ENCODE results near the gene GMCL1. TPM values are rescaled to one million over a fixed set of nuclear protein-coding genes. Genes with fewer than 3 reads are reported as not detected.

The GMCL1 gene
- total and polyA plus RNA-seq, 2 donors, result 14.1 to 19.8 TPM

DNA sequence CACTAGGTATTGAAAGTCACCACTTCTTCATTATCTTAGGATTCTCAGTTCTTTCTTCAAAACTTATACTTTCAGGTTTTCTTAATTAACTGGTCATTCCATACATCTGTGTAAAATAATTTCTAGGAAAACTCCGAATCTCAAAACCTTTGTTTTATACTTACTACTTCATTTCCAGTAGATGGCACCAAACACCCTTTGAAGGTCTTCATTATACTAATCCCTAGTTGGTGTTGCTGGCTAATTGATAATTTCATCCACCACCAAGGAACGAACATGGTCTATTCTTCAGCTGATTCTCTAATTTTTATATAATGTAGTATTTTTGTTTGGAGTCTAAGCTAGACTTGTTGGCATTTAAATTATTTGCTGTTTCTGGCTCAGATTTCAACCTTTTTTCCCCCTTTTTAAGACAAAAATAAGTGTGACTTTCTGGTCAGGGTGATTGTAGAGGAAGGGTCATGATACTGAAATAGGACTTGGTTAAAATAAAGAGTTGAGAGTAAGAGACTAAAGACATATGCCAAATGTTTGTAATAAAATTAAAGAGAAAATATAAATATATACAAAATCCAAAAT is 82.6 kb downstream of the GMCL1 start:
- H3K36me3 ChIP-seq (ENCODE audit: control insufficient read depth in 2 of 2, insufficient read depth in 2 of 2, low read length in 1 of 2), result peaks cover 15 to 30% of the 10 kb centered on the region in 2 donors
- peak in 5 of 9 donors; percentile 48 to 80 (median 57) for DNase-seq (ENCODE audit: low read depth in 6 of 9, low spot score in 9 of 9)
- H3K4me1 ChIP-seq (ENCODE audit: control insufficient read depth in 2 of 2, insufficient read depth in 2 of 2, low read length in 2 of 2), result peaks cover 4 to 6% of the 10 kb centered on the region in 2 donors
- no peak overlapping the region for H3K4me3 ChIP-seq (ENCODE audit: low read length in 2 of 2)
- no peak overlapping the region for H3K27ac ChIP-seq (ENCODE audit: low read depth in 1 of 2, low read length in 1 of 2)
- H3K27me3 ChIP-seq (ENCODE audit: control insufficient read depth in 2 of 2, insufficient read depth in 1 of 2, low read length in 1 of 2), result no peaks in the 10 kb centered on the region
- 16% methylated on average over 2 of the region's 2 CpGs for WGBS
- peaks cover 0 to 3% of the 10 kb centered on the region in 2 donors for H3K9me3 ChIP-seq (ENCODE audit: control insufficient read depth in 2 of 2, insufficient read depth in 1 of 2, low read length in 1 of 2)

GRCh38 chr2:69914164-69914949 is 84.9 kb downstream of the GMCL1 start:
- under 1% methylated on average over 56 of the region's 56 CpGs for WGBS
- Histone ChIP-seq H3K9me3 (ENCODE audit: control insufficient read depth in 2 of 2, insufficient read depth in 1 of 2, low read length in 1 of 2) (peaks cover 0 to 3% of the 10 kb centered on the region in 2 donors), H3K4me3 (ENCODE audit: low read length in 2 of 2) (peak overlapping the region; percentile 97 to 98), H3K27me3 (ENCODE audit: control insufficient read depth in 2 of 2, insufficient read depth in 1 of 2, low read length in 1 of 2) (no peaks in the 10 kb centered on the region), H3K27ac (ENCODE audit: low read depth in 1 of 2, low read length in 1 of 2) (peak overlapping the region; percentile 96 to 98), H3K4me1 (ENCODE audit: control insufficient read depth in 2 of 2, insufficient read depth in 2 of 2, low read length in 2 of 2) (peaks cover 9 to 10% of the 10 kb centered on the region in 2 donors), H3K36me3 (ENCODE audit: control insufficient read depth in 2 of 2, insufficient read depth in 2 of 2, low read length in 1 of 2) (peaks cover 6 to 33% of the 10 kb centered on the region in 2 donors)
- DNase-seq (ENCODE audit: low read depth in 6 of 9, low spot score in 9 of 9), result peak; percentile 94 to 100 (median 99)

GRCh38 chr2:69914950-69915945 is 85.8 kb downstream of the GMCL1 start, which contains the start of gene MXD1:
MXD1 (plus strand) TSS chr2:69915109; CDS start chr2:69915331, 222 bp downstream.
- Histone ChIP-seq H3K4me1 (ENCODE audit: control insufficient read depth in 2 of 2, insufficient read depth in 2 of 2, low read length in 2 of 2) (peaks cover 9 to 10% of the 10 kb centered on the region in 2 donors), H3K9me3 (ENCODE audit: control insufficient read depth in 2 of 2, insufficient read depth in 1 of 2, low read length in 1 of 2) (peaks cover 0 to 3% of the 10 kb centered on the region in 2 donors), H3K27ac (ENCODE audit: low read depth in 1 of 2, low read length in 1 of 2) (peak within 1 kb of the TSS; percentile 96 to 98), H3K36me3 (ENCODE audit: control insufficient read depth in 2 of 2, insufficient read depth in 2 of 2, low read length in 1 of 2) (peaks cover 12 to 37% of the 10 kb centered on the region in 2 donors), H3K27me3 (ENCODE audit: control insufficient read depth in 2 of 2, insufficient read depth in 1 of 2, low read length in 1 of 2) (no peaks in the 10 kb centered on the region), H3K4me3 (ENCODE audit: low read length in 2 of 2) (peak within 1 kb of the TSS; percentile 97 to 98)
- under 1% methylated on average over 81 of the region's 81 CpGs for WGBS
- peak in 2 of 9 donors; percentile 35 to 36 for DNase-seq (ENCODE audit: low read depth in 6 of 9, low spot score in 9 of 9)

DNA sequence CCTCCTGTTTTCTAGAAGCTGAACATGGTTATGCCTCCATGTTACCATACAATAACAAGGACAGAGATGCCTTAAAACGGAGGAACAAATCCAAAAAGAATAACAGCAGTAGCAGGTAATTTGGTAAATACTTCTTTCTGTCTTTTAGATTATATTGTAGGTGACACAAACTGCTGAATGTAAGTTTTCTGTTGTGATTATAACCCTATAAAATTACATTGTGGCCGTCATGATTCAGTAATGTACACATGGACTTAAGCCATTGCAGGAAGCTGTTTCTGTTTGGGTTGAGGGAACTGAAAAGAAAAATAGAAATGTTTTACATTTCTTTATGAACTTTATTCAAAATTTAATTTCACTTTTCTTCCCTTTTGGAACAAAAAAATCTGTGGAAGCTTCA is 86.6 kb downstream of the GMCL1 start:
- peaks cover 12 to 46% of the 10 kb centered on the region in 2 donors for H3K36me3 ChIP-seq (ENCODE audit: control insufficient read depth in 2 of 2, insufficient read depth in 2 of 2, low read length in 1 of 2)
- peak overlapping the region in 1 of 2 donors; percentile 91 for H3K27ac ChIP-seq (ENCODE audit: low read depth in 1 of 2, low read length in 1 of 2)
- DNase-seq (ENCODE audit: low read depth in 6 of 9, low spot score in 9 of 9), result peak in 2 of 9 donors; percentile 38 to 43
- peak overlapping the region; percentile 87 to 97 for H3K4me3 ChIP-seq (ENCODE audit: low read length in 2 of 2)
- H3K27me3 ChIP-seq (ENCODE audit: control insufficient read depth in 2 of 2, insufficient read depth in 1 of 2, low read length in 1 of 2), result no peaks in the 10 kb centered on the region
- WGBS, result 55% methylated on average over 2 of the region's 2 CpGs
- peaks cover 9 to 10% of the 10 kb centered on the region in 2 donors for H3K4me1 ChIP-seq (ENCODE audit: control insufficient read depth in 2 of 2, insufficient read depth in 2 of 2, low read length in 2 of 2)
- H3K9me3 ChIP-seq (ENCODE audit: control insufficient read depth in 2 of 2, insufficient read depth in 1 of 2, low read length in 1 of 2), result peaks cover 0 to 3% of the 10 kb centered on the region in 2 donors

DNA sequence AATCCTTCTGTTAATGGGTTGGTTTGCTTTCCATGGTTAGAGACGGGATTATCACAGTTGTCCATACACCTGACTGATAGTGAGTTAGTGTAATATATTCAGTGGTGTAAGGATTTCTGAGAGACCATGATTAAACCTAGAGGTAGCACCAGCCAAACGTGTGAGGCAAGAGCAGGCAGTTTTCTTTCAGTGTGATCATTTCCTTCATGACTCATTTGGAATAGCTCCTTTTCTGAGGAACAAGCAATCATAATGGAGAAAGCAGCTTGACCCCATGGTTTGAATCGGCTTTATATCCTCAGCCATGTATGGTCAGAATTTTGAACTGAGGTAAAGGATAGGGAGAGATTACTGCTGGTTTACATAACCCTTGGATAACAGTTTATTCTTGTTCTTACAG is 88.4 kb downstream of the GMCL1 start:
- Histone ChIP-seq H3K4me1 (ENCODE audit: control insufficient read depth in 2 of 2, insufficient read depth in 2 of 2, low read length in 2 of 2) (peaks cover 9 to 10% of the 10 kb centered on the region in 2 donors), H3K4me3 (ENCODE audit: low read length in 2 of 2) (peak overlapping the region in 1 of 2 donors; percentile 26), H3K36me3 (ENCODE audit: control insufficient read depth in 2 of 2, insufficient read depth in 2 of 2, low read length in 1 of 2) (peaks cover 21 to 58% of the 10 kb centered on the region in 2 donors), H3K27ac (ENCODE audit: low read depth in 1 of 2, low read length in 1 of 2) (peak overlapping the region in 1 of 2 donors; percentile 34), H3K9me3 (ENCODE audit: control insufficient read depth in 2 of 2, insufficient read depth in 1 of 2, low read length in 1 of 2) (peaks cover 0 to 3% of the 10 kb centered on the region in 2 donors), H3K27me3 (ENCODE audit: control insufficient read depth in 2 of 2, insufficient read depth in 1 of 2, low read length in 1 of 2) (no peaks in the 10 kb centered on the region)
- 93% methylated on average over 3 of the region's 3 CpGs for WGBS
- DNase-seq (ENCODE audit: low read depth in 6 of 9, low spot score in 9 of 9), result no peak

DNA sequence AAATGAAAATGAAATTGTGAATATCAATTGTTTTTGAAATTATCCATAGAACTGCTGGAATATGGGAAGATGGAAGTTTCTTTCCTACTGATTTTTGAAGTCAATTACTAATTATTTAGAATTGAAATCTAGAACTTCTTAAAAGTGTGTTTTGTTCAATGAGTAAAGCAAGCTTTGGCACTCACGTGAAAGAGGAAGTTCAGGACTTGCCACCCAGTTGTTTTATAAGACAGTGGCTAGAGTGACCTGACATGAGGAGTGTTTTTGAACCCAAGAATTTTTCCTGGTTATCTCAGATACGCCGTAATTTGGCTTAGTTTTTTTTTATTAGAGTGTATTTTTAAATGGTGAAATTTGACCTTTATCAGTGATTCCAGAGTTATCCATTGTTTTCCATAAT is 88.9 kb downstream of the GMCL1 start:
- Histone ChIP-seq H3K27ac (ENCODE audit: low read depth in 1 of 2, low read length in 1 of 2) (peak overlapping the region in 1 of 2 donors; percentile 34), H3K27me3 (ENCODE audit: control insufficient read depth in 2 of 2, insufficient read depth in 1 of 2, low read length in 1 of 2) (no peaks in the 10 kb centered on the region), H3K4me3 (ENCODE audit: low read length in 2 of 2) (no peak overlapping the region), H3K4me1 (ENCODE audit: control insufficient read depth in 2 of 2, insufficient read depth in 2 of 2, low read length in 2 of 2) (peaks cover 10 to 13% of the 10 kb centered on the region in 2 donors), H3K36me3 (ENCODE audit: control insufficient read depth in 2 of 2, insufficient read depth in 2 of 2, low read length in 1 of 2) (peaks cover 26 to 60% of the 10 kb centered on the region in 2 donors), H3K9me3 (ENCODE audit: control insufficient read depth in 2 of 2, insufficient read depth in 1 of 2, low read length in 1 of 2) (peaks cover 0 to 3% of the 10 kb centered on the region in 2 donors)
- 63% methylated on average over 3 of the region's 3 CpGs for WGBS
- DNase-seq (ENCODE audit: low read depth in 6 of 9, low spot score in 9 of 9), result no peak

DNA sequence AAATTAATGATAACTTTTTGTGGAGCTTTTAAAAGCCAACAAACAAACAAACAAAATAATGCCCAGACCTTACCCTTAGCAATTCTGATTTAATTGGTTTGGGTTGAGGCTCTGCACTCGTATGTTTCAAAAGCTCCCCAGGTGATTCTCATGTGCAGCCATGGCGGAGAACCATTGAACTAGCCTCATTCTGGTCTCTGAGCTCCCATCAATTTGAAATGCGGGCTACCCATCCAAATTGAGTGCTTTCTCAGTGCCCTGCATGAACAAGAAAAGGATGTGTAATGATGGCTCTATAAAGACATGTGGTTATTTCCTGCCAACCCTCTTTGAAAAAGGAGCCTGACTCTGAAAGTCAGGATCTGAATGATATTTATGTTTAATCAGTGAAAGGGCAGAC is 93.7 kb downstream of the GMCL1 start:
- WGBS, result 99% methylated on average over 3 of the region's 3 CpGs
- H3K27me3 ChIP-seq (ENCODE audit: control insufficient read depth in 2 of 2, insufficient read depth in 1 of 2, low read length in 1 of 2), result no peaks in the 10 kb centered on the region
- no peak overlapping the region for H3K27ac ChIP-seq (ENCODE audit: low read depth in 1 of 2, low read length in 1 of 2)
- H3K9me3 ChIP-seq (ENCODE audit: control insufficient read depth in 2 of 2, insufficient read depth in 1 of 2, low read length in 1 of 2), result no peaks in the 10 kb centered on the region
- DNase-seq (ENCODE audit: low read depth in 6 of 9, low spot score in 9 of 9), result no peak
- peaks cover 0 to 7% of the 10 kb centered on the region in 2 donors for H3K4me1 ChIP-seq (ENCODE audit: control insufficient read depth in 2 of 2, insufficient read depth in 2 of 2, low read length in 2 of 2)
- H3K36me3 ChIP-seq (ENCODE audit: control insufficient read depth in 2 of 2, insufficient read depth in 2 of 2, low read length in 1 of 2), result peaks cover 23 to 85% of the 10 kb centered on the region in 2 donors
- no peak overlapping the region for H3K4me3 ChIP-seq (ENCODE audit: low read length in 2 of 2)

DNA sequence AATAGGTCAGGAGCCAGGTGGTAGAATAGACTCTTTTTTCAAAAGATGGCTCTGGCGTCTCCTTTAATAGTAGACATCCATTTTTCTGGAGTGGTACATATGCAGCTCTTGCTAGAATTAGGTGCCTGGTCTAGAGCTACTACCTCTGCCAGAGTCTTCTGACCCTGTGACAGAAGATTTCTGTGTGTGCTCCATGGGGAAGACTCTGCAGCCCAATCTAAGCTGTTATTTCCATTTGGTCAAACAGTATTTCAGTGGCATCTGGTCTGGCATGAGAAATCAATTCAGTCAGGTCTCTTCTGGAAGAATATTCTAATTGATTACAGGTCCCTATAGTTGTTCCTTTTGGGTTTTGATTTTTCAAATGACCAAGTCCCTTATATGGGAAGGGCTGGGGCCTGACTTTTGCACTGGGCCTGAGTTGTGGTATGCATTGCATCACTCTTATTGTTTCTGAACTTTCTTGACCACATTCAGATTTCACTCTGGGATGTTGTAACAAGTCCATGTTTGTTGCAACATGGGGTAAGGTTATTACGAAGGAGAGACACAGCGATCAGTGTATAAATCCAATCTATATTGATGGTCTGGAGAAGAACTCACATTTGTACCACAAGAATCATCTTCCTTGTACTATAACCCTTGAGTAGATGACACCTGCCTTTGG is 97.5 kb downstream of the GMCL1 start:
- Histone ChIP-seq H3K36me3 (ENCODE audit: control insufficient read depth in 2 of 2, insufficient read depth in 2 of 2, low read length in 1 of 2) (peaks cover 21 to 68% of the 10 kb centered on the region in 2 donors), H3K9me3 (ENCODE audit: control insufficient read depth in 2 of 2, insufficient read depth in 1 of 2, low read length in 1 of 2) (no peaks in the 10 kb centered on the region), H3K4me1 (ENCODE audit: control insufficient read depth in 2 of 2, insufficient read depth in 2 of 2, low read length in 2 of 2) (peaks cover 3 to 11% of the 10 kb centered on the region in 2 donors), H3K27me3 (ENCODE audit: control insufficient read depth in 2 of 2, insufficient read depth in 1 of 2, low read length in 1 of 2) (no peaks in the 10 kb centered on the region), H3K4me3 (ENCODE audit: low read length in 2 of 2) (no peak overlapping the region), H3K27ac (ENCODE audit: low read depth in 1 of 2, low read length in 1 of 2) (no peak overlapping the region)
- no peak for DNase-seq (ENCODE audit: low read depth in 6 of 9, low spot score in 9 of 9)
- 97% methylated on average over 3 of the region's 3 CpGs for WGBS

Data from thymus (tissue), 11 donors.